ENCODE data around the gene FAXDC2. TPM values are rescaled to one million over a fixed set of nuclear protein-coding genes. Genes with fewer than 3 reads are reported as not detected.
A peak's percentile ranks its signal among the peaks of the same experiment; 100 is the strongest.

FAXDC2 gene
- total RNA-seq, 1 donor from 2014 or later, result 27.6 TPM

DNA sequence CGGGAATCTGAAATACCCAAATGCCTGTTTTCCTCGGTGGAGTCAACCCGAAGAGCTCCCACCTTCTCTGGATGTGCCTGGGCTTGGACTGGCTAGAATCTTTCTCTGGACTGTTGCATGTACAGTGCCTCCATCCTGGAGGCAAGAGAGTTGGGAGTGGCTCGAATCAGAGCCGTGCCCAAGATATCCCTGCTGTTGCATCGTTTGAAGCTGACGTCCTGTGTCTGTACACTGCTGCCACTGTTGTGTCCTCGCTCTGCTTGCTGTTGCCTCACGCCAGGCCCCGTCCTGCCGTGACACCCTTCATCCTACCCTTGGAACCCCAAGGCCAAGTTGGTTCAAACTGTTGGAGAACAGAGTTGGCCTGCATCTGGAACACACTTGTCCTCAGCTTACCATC lies 35.4 kb downstream of the FAXDC2 start:
- no peak for ATAC-seq
- DNase-seq (ENCODE audit: missing footprints), result no peak
- intact Hi-C loops (cut with DNase I), result no loop called here

DNA sequence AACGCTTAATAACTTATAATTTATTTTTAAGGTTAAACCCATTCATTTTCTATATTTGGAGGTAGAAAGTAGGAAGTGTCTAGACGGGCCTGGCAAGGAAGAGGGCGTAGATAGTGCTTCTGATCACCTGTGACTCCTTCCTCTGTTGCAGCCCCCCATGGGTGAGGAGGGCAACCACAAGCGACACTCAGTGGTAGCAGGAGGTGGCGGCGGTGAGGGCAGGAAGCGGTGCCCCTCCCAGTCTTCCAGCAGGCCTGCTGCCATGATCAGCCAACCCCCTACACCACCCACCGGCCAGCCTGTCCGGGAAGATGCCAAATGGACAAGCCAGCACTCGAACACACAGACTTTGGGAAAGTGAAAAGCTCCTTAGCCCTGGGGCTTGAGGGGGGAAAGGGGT lies 36.7 kb downstream of the FAXDC2 start:
- ATAC-seq, result no peak
- no peak for DNase-seq (ENCODE audit: missing footprints)
- intact Hi-C loops (cut with DNase I), result loop anchor here (5.0 kb wide), 1 partner anchor 56 kb away; the partner anchor contains the start of gene LARP1

DNA sequence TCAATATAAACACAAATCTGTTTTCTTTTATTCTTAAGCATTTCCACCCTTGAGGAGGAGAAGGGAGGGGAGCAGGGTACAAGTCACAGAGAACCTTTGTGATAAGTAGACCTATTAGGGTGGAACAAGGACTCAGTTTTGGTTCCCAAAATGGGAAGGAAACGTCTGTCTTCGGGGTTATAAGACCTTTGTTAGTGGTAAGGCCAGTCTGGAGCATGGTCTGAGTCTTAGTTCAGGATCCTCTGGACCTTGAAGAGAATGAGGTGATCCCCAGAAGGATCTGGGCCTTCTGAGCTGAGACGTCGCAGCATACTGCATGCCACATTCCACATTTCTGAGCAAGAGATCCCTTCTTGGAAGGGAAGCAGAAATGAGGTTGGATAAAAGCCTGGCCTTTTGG lies 37.2 kb downstream of the FAXDC2 start:
- ATAC-seq (no peak), DNase-seq (ENCODE audit: missing footprints) (no peak)
- intact Hi-C loops (cut with DNase I), result loop anchor here (5.0 kb wide), 1 partner anchor 56 kb away; the partner anchor contains the start of gene LARP1

DNA sequence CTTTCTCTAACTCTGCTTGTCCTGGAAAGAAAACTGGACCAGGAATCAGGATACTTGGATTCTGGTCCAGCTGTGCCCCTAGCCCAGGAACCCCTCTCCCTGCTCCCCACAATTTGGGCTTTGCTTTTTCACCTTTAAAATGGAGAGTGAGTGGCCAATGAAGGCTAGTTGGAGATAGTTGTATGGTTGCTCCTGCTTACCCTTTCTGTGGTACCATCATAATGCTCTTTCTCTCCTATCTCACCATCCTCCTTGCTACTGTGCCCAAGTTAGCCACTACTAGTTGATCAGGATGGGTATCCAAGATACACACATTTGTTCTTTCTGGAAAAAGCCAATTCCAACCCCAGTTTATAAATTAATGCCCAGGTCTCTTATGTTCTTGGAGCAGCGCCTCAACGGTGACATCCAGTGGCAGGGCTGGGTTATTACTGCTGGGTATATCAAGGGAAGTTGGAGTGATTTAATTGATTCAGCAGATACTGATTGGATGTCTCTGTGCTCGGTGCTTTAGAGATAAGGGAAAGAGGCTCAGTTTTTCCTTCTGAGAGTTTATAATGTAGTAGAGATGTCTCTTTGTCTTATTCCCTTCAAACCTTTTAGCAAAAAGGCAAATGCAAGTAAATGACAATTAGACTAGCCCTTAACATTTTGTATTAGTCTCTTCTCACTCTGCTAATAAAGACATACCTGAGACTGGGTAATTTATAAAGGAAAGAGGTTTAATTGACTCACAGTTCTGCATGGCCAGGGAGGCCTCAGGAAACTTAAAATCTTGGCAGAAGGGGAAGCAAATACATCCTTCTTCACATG lies 38.5 kb downstream of the FAXDC2 start:
- intact Hi-C loops (cut with DNase I), result loop anchor here (1.0 to 5.0 kb wide), 2 partner anchors 55 to 162 kb away; partner anchors contain the start of gene LARP1
- DNase-seq (ENCODE audit: missing footprints), result no peak
- peak; percentile 70 for ATAC-seq

DNA sequence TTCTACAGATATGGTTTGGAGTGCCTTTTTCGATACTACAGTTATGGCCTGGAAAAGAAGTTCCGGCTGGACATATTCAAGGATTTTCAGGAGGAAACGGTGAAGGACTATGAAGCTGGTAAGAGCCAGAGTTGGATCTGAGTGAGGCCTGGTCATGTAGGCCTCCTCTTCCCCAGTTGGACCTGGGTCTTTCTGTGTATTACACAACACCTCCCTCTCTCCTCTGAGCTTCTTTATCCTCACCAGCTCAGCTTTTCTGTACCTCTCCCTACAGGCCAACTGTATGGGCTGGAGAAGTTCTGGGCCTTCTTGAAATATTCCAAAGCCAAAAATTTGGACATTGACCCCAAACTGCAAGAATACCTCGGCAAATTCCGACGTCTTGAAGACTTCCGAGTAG lies 39.2 kb downstream of the FAXDC2 start:
- intact Hi-C loops (cut with DNase I), result loop anchor here (1.0 to 5.0 kb wide), 2 partner anchors 54 to 161 kb away; partner anchors contain the start of gene LARP1
- no peak for ATAC-seq
- no peak for DNase-seq (ENCODE audit: missing footprints)

DNA sequence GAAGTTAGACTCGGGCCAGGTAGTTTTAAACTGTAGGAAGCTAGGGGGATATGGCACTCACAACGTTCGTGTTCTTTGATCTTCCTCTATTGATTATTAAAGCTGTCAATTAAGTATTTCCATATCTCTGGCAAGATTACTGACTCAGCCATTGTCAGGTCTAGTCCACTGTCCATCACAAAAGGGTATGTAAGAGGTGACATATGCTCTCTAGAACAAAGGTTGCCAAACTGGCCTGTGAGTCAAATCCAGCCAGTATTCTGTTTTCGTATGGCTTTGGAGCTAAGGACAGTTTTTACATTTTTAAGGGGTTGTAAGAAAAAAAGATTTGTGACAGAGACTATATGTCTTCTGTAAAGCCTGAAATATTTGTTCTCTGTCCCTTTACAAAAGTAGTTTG lies 44.2 kb downstream of the FAXDC2 start:
- ATAC-seq (no peak), DNase-seq (ENCODE audit: missing footprints) (no peak)
- intact Hi-C loops (cut with DNase I), result no loop called here

DNA sequence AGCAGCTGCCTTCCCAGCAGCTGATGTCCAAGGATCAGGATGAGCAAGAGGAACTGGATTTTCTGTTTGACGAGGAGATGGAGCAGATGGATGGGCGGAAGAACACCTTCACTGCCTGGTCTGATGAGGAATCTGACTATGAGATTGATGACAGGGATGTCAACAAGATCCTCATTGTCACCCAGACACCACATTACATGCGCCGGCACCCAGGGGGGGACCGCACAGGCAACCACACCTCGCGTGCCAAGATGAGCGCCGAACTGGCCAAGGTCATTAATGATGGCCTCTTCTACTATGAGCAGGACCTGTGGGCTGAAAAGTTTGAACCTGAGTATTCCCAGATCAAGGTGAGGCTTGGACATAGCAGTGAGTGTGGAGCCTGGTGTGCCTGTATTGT lies 48.4 kb downstream of the FAXDC2 start:
- DNase-seq (ENCODE audit: missing footprints) (no peak), ATAC-seq (peak; percentile 21)
- intact Hi-C loops (cut with DNase I), result loop anchor here (5.0 kb wide), 1 partner anchor 120 kb away; no protein-coding TSS in a partner anchor

DNA sequence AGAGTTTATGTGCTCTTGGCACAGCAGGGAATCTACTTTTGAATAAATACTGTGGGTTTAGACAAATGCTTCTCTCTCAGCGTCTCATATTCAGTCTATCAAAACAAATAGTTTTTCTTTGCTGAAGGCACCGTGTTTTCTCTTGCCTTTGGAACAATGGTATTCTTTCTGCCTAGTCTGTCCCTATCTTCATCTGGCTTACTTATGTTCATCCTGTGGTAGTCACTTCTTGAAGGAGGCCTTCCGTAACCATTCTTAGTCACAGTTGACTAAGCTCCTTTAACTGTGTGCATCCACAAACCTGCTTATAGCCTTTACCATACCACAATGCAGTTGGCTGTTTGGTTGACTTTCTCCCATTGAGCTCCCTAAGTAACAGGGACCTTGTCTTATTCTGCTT lies 49.3 kb downstream of the FAXDC2 start:
- no peak for DNase-seq (ENCODE audit: missing footprints)
- intact Hi-C loops (cut with DNase I), result loop anchor here (5.0 kb wide), 1 partner anchor 119 kb away; no protein-coding TSS in a partner anchor
- ATAC-seq, result no peak

DNA sequence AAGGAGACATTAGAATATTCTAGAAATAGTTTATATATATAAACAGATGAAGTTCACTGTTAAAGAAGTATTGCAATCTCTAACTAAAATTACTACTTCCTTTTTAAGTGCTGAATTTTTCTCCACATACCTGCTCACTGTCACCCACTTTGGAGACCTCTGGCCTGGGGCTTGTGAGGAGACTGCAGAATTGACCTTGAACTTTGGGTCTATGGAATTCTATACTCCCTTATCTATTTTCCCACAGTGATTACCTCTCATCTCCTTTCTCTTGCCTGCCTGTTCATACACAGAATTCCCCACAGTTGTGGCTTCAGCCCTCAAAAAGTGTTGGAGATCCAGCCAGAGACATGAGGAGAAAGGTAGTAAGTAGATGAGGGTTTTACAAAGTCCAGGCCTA lies 49.8 kb downstream of the FAXDC2 start:
- intact Hi-C loops (cut with DNase I), result loop anchor here (5.0 kb wide), 1 partner anchor 118 kb away; no protein-coding TSS in a partner anchor
- DNase-seq (ENCODE audit: missing footprints) (no peak), ATAC-seq (no peak)

DNA sequence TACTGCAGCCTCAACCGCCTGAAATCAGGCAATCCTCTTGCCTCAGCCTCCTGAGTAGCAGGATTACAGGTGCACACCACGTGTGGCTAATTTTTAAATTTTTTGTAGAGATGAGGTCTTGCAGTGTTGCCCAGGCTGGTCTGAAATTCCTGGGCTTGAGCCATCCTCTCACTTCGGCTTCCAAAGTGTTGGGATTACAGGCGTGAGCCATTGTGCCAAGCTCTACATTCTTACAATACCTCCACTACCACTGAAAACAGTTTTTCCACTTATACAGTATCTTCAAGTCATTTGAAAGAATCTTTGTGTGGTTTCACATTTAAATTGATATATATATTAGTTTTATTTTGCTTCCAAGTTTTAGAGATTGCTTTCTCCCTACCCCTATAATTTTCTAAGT lies 52.6 kb downstream of the FAXDC2 start:
- ATAC-seq (no peak), DNase-seq (ENCODE audit: missing footprints) (no peak)
- intact Hi-C loops (cut with DNase I), result no loop called here

DNA sequence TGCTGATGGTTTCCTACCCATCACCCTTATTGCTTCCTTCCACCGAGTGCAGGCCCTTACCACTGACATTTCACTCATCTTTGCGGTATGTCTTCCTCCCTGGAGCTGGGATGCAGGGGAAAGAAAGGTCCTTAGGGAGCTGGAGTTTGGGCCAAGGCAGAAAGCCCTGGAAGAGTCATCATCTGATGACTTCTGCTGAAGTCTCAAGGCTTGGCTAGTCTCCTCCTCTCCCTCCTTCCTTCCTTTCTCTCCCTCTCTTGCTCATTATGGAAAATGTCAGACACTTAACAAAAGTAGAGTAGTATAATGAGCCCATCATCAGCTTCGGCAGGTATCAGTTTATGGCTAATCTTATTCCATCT lies 55.2 kb downstream of the FAXDC2 start:
- DNase-seq (ENCODE audit: missing footprints) (no peak), ATAC-seq (peak; percentile 33)
- intact Hi-C loops (cut with DNase I), result no loop called here

DNA sequence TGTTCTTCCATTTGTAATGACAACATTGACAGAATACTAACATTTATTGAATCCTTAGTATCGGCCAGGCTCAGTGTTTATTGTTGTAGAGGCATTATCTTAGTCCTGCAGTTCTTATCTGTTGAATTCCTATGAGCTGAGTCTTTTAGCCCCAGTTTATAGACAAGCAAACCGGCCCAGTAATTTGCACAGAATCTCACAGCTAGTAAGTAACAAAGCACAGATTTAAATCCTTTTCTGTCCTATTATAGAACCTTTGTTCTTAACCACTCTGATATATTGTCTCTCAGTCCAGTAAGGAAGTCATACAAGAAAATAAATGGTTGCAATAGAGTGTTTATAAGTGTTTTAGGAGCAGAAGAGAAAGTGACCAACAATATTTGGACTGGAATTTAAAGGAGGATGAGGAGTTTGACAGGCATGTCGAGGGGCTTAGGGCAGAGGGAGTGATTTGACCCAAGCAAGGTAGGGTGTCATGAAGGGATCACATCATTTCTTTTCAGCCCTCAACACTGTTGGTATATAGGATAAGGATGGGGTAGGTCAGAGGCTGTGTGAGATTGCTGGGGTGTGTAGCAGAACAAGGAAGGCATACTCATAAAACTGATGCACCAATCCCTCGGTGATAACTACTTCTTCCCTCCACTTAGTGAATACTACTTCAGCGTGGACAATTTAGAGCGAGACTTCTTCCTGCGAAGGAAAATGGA lies 55.7 kb downstream of the FAXDC2 start:
- ATAC-seq, result no peak
- DNase-seq (ENCODE audit: missing footprints), result no peak
- intact Hi-C loops (cut with DNase I), result loop anchor here (5.0 kb wide), 1 partner anchor 37 kb away; the partner anchor contains the start of gene LARP1

DNA sequence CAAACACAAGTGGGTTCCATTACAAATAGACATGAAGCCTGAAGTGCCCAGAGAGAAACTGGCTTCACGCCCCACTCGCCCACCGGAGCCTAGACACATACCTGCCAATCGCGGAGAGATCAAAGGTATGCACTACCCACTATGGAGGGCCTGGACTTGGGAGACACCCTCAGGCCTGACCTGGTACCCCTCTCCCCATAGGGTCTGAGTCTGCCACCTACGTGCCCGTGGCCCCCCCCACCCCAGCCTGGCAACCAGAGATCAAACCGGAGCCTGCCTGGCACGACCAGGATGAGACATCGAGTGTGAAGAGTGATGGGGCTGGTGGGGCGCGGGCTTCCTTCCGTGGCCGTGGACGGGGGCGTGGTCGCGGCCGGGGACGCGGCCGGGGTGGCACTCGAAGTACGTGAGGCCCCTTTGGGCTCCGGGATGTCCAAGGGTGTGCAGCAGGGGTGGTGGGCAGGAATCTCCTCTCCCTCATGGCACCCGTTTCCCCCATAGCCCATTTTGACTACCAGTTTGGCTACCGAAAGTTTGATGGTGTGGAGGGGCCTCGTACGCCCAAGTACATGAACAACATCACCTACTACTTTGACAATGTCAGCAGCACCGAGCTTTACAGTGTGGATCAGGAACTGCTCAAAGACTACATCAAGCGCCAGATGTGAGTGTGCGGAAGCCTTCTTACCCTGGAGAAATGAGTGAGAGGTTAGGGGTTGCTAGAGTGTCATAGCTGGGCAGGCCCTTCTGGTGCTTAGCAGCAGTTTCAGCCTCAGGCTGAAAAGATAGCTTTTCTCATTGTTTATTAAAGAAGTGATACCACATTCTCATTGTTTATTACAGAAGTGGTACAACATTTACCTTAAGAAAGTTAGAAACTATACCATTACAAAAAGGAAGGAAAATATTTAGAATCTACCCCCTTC lies 56.5 kb downstream of the FAXDC2 start:
- DNase-seq (ENCODE audit: missing footprints), result no peak
- ATAC-seq, result peak; percentile 25
- intact Hi-C loops (cut with DNase I), result loop anchor here (5.0 kb wide), 1 partner anchor 37 kb away; the partner anchor contains the start of gene LARP1

DNA sequence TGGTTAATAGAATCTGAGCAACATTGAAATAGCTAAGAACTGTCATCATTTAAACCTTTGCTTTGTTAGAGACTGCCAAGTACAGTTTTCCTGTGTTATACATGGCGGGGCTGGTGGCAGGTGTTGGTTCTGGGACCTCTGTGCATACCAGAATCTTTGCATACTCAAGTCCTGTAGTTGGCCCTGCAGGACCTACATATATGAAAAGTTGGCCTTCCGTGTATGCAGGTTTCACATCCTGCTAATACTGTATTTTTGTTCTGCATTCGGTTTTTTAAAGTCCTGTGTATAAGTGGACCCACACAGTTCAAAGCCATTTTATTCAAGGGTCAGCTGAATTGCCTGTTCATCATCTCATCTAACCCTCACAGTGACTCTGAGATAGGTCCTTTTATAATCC lies 58.9 kb downstream of the FAXDC2 start:
- intact Hi-C loops (cut with DNase I), result loop anchor here (5.0 kb wide), 1 partner anchor 34 kb away; the partner anchor contains the start of gene LARP1
- no peak for ATAC-seq
- DNase-seq (ENCODE audit: missing footprints), result no peak

DNA sequence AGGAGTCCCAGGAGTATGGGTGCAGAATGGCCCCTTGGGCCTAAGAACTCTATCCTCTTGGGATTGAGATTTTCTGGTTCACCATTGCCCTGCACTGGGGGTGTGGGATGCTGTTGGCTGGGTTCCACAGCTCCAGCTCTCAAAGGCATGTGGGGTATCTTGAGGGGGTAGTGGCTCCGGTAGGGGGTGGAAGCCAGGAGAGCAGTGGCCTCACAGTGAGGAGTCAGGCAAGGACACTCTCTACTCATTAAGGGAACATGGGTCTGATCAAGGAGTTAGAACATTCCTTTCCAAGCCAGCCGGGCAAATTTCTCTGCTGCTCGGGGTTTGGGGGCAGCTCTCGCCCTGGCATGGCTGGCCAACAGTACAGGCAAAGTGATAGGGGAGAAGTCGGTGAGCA lies 62.2 kb downstream of the FAXDC2 start:
- no peak for DNase-seq (ENCODE audit: missing footprints)
- intact Hi-C loops (cut with DNase I), result no loop called here
- peak; percentile 40 for ATAC-seq

DNA sequence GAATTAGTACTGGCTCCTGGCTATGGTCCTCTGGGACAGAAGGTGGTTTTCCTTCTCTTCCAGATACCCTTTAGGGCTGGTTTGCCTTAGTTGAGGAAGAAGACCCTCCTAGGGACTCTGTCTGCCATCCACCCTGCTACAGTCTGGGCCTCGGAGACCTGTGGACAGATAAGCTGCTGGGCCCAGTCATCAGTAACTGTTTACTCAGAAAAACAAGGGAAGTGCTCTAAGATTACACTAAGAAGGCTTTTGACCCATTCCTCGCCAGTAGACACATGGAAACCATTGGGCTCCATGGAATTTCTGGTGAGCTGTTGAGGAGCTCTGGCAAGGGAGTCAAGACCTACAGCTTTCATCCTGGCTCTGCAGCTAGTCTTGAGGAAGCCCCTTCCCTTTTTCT lies 64.0 kb downstream of the FAXDC2 start:
- ATAC-seq, result no peak
- intact Hi-C loops (cut with DNase I), result no loop called here
- no peak for DNase-seq (ENCODE audit: missing footprints)

DNA sequence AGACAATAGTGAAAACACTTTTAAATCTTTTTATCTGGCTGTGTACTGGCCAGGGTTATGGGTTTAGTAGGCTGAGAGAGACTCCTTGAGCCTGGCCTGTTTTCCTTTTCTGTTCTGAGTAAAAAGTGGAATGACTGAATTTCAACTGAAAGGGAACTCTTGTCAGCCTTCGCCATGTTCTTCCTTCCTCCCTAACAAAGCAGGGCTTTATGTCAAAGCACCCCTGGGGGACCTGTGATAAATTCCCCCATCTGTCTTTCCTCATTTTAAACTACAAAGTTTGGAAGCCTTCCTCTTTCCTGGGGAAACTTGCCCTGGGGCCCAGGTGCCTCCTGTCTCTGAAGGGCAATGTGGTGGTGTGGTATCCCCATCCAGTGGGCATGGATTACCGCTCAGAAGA lies 65.5 kb downstream of the FAXDC2 start:
- intact Hi-C loops (cut with DNase I), result no loop called here
- ATAC-seq (no peak), DNase-seq (ENCODE audit: missing footprints) (no peak)

DNA sequence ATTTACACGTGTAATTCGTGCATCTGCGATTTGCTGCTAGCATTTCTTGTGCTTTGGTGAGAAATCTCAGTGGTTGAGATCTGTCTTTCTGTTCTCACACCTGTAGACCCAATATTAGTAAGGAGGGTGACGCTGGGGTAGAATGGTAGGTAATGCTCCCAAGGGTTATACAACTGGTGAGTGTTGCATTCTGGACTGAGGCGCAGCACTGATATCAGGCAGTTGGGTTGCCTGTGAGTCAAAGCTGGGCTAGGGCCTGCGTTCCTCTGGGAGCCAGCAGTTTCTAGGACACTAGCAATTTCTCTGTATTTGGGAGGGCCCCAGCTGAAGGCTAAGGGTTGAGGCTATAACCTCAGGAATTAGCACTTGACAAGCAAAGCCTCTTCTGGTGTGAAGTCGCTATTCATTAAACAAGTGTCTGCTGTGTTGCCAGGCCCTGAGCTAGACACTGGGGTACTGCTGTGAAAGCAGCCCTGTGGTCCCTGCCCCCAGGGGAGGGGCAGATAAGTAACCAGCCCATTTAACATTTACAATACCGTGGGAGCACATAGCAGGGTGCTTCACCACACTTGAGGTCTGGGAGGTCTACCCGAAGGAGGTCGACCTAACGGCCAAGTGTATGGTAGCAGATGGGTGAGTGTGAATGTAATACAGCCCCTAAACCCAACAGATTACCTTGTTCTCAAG lies 66.5 kb downstream of the FAXDC2 start:
- DNase-seq (ENCODE audit: missing footprints), result no peak
- ATAC-seq, result peak; percentile 66
- intact Hi-C loops (cut with DNase I), result no loop called here
